Measurements from ENCODE around the gene TOM1L2.
"Not testable (repeated sequence)": the region's sequence is repeated elsewhere in the genome, so short reads cannot be mapped to it uniquely, and the experiment has no call there.

The TOM1L2 gene

DNA sequence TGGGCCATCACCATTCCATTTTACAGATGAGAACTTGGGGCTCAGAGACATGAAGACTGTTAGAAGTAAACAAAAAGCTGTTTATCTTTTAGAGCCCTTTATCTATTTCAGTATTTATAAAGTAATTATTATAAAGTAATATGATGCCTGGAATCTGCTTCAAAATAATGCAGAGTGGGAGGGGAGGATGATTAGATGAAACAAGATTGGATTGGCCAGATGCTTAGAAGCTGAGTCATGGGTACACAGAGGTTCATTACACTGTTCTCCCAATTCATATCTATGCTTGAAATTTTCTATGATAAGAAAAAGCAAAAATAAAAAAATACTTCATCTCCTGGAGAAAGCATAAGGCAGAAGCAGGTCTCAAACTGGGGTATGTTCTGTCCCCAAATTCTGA is 29.4 kb downstream of the TOM1L2 start:
- no peak for DNase-seq

- DNase-seq = no peak
Measured at GRCh38 chr17:17941015-17941414, 31.2 kb downstream of the TOM1L2 start.

DNA sequence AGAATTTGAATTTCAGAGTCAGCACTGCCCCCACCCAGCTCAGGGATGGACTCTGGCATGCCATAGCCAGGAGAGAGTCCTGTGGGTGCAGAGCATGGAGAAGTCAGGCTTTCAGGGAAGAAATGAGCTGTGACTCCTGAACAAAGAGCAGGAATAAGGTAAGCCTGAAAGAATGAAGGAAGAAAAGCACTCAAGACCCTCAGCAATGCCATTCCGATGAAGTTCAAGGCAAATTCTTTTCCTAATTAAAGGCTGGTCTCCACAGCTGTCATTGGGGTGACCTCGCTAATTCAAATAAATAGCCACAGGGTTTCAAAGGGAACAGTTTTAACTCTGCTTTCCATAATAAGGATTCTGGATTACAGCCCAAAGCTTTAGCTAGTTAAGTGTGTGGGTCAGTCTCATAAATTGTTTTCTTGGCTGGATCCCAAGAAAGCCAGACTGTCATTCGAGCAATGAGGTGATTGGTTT is 31.7 kb downstream of the TOM1L2 start:
- no peak for DNase-seq

GRCh38 chr17:17939941-17940340 is 32.3 kb downstream of the TOM1L2 start:
- DNase-seq = not testable (repeated sequence)

GRCh38 chr17:17938388-17939107 is 33.7 kb downstream of the TOM1L2 start:
- DNase-seq = no peak

- DNase-seq = no peak
Measured at GRCh38 chr17:17937958-17938357, 34.2 kb downstream of the TOM1L2 start.

DNA sequence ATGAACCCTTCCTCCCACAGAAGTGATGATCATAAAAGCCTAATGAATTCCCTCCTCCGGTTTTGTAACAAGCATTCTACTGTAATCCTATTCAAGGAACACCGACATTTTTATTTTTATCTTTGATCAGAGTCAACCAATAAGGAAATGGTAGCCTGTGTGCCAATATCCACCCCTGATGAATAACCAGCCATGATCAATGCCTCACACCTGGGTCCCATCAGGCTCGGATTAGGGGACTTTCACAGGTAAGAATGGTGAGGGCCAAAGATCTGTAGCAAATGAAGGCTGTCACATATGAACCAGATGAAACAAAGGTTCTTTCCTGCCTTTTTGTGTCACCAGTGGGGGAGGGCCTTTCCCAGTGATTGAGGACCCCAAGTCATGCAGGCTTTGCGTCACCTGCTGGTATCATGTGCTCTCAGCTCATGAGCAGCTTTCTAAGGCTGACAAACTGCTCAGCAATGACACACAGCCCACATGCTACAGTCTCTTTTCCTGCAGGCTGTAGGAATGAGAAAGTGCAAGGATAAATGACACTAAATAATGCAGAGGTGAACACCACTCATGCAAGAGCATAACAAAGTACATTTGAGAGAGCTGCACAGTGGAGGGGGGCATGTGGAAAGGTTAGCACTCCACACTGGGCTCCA is 34.9 kb downstream of the TOM1L2 start:
- DNase-seq = no peak

DNA sequence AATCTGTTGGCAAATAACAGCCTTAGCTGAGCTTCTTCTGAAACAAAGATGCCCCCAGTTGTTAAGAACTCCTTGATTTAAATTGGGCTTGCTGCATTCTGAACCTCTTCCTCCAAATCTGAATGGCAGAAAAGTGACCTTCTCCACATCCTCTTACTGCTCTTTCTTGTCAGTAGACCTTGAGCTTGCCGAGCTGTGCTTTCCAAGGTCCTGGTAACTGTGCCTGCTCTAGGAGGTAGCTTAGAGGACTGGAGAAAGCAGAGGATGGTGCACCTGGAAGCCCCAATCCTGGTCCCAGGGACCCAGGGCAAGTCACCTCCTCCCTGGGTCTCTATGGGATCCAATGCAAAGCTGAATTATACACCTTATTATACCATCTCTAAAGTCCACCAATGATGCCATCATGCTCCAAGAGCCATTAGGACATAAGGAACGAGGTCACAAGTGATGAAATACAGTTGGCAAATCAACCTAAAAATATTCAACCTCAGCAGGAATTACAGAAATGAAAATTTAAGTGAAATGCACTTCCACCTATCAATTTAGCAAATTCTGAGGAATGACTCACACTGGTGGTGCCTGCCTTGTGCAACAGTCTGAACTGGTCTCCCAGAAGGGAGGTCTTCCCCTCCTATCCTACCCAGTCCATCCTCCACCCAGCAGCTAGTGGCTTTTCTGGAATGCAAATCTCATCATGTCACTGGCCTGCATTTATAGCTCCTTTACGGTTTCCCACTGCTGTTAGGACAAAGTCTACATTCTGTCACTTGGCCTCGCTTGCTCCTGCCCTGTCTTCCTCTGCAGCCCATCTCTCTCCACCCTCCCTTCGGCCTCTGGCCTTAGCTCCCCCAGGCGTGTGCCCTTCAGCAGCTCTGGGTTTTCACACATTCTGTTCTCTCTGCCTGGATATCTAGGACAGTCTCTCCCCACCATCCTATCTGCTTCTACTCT is 36.6 kb downstream of the TOM1L2 start:
- DNase-seq = no peak

- no peak for DNase-seq
Measured at GRCh38 chr17:17934806-17935205, 37.4 kb downstream of the TOM1L2 start.

- DNase-seq = no peak
Measured at GRCh38 chr17:17934214-17934613, 38.0 kb downstream of the TOM1L2 start.

- no peak for DNase-seq
Measured at GRCh38 chr17:17933775-17934174, 38.4 kb downstream of the TOM1L2 start.

DNA sequence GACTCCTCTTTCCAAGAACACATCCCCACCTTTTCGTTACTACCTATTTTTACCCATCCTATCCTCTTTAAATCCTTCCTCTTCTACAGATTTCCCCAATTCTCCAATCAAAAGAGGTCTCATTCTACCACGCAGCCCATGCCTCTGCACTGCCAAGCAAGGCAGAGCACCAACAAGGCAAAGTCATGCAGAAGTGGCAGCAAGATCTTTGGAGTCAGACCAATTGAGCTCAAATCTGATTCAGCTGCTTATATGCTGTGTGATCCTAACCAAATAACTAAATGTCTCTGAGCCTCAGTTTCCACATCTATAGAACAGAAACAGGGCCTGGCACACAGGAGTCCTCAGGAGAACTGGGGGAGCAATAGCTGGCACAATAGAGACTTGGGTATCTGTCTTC is 41.0 kb downstream of the TOM1L2 start:
- DNase-seq = no peak

DNA sequence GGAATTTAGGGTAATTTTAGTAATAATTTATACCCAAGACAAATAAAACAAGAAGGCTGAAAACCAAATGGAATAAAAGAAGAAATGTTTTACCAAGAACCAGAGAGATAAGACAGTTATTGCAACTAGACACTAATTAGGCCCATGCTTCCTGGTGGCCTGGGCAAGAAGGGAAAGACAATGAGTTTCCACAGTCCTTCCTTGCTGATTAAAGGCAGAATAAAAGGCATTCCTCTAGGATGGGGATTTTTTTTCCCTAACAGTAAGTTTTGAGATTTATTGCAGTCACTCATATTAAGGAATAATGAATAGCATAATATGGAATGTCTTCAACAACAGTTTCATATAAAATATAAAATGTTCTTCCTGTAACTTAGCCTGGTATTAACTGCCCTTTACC is 41.5 kb downstream of the TOM1L2 start:
- no peak for DNase-seq

DNA sequence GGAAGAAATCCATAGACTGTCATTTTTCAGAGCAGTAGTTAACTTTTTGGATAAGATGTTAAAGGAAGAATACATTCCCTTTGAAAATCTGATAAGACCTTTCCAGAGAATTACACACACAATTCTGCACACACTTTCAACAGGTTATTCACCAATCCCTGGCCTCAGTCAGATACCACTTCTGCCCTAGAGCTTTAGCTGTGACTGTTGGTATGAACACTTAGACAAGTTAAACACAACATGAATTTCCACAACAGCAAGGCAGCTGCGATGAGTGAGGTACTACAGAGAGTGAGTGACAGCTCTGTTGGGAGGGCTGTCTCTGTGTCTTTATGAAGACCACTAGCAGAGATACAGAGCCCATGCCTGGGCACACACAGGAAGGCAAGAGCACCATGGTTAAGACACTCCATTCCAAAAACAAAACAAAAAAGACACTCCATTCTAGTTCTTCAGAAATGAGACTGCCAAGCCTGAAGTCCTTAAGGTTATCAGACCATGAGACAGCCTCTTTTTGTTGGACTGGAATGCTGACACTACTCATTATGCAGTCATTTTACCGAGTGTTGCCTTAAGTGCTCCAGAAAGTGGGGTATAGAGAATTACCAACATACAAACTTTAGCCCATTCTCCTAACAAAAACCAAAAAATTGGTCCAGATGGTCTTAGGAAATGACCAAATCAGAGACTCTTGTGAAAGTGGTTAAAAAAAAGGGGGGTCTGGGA is 42.4 kb downstream of the TOM1L2 start:
- no peak for DNase-seq

- DNase-seq = no peak
Measured at GRCh38 chr17:17928398-17929287, 43.6 kb downstream of the TOM1L2 start.

GRCh38 chr17:17926840-17927449 is 45.3 kb downstream of the TOM1L2 start:
- DNase-seq = no peak

DNA sequence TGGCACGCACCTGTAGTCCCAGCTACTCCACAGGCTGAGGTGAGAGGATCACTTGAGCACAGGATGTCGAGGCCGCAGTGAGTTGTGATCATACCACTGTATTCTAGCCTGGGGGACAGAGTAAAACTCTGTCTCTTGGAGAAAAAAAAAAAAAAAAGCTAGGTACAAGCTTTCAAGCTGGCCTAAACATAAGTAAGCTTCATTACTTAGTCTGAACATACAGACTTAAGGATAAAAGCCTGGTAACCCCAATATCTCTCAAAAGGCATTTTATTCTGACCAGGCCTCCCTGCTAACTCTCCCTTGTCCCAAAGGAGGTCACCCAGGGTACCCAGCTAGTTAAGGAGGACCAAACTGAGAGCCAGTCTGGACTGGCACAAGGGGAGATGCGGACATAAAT is 46.2 kb downstream of the TOM1L2 start:
- no peak for DNase-seq

DNA sequence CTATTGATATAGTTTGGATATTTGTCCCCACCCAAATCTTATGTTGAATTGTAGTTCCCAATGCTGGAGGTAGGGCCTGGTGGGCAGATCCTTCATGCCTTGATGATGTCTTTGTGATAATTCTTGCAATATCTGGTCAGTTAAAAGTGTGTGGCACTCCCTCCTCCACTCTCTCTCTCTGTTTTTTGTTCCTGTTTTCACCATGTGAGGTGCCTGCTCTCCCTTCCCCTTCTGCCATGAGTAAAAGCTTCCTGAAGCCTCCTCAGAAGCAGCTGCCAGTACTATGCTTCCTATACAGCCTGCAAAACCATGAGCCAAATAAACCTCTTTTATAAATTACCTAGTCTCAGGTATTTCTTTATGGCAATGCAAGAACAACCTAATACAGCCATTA is 47.3 kb downstream of the TOM1L2 start:
- DNase-seq = no peak

GRCh38 chr17:17924131-17924856 is 47.9 kb downstream of the TOM1L2 start:
- no peak for DNase-seq

DNA sequence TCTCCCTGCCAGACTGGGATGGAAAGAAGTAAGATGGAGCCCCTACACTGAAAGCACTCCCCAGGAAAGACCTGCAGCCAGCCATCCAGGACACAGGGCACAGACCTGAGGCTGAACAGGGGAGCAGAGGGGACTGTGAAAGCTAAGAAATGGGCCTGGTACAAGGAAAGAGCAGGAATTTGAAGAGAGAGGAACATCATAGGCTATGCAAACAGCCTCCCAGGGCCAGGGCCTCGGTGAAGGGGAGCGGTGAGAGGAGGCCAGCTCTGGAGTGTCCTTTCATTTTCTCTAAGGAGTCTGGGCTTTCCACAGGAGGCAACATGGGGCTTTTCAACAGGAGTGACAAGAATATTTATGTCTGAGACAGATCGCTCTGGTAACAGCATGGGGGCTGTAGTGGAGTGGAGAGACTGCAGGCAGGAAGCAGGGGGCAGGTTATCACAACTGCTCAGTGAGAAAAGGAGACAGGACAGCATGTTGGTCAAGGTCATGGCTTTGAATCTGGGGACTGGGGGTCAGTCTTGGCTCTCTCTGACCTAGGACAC is 50.1 kb downstream of the TOM1L2 start:
- DNase-seq = no peak
